GM12878 (cell line): ENCODE data around the gene STARD4. TPM values are rescaled to one million over a fixed set of nuclear protein-coding genes. Genes with fewer than 3 reads are reported as not detected.

ENCODE experiments used
- ATAC-seq: fragments of 200-7000 bp; cut with Tn5 transposase; 3 replicates; pipeline ENCODE4 v1.9.1; 2020; ENCODE audit warnings: mild to moderate bottlenecking, moderate library complexity
- BruUV-seq: library from RNA; stranded (reverse); fragments of 400-500 nt; replicated peaks from 2 replicates; lab custom pipeline; 2021; lab: Mats Ljungman, UMichigan
- CTCF ChIA-PET: fragments of 300-600 bp; sonication (Branson Sonifier 250); formaldehyde crosslinking; extraction: SDS; loops from one replicate; lab custom pipeline; 2021; ENCODE audit warnings: inconsistent platforms; lab: Yijun Ruan, JAX
- POLR2A ChIA-PET: fragments of 350-600 bp; formaldehyde crosslinking; extraction: SDS; loops from one replicate; lab custom pipeline; 2021; ENCODE audit warnings: inconsistent platforms; lab: Charles Lee
- RAD21 ChIA-PET: fragments of 300-600 bp; sonication (Branson Sonifier 250); formaldehyde crosslinking; loops from one replicate; lab custom pipeline; 2023; ENCODE audit warnings: antibody characterized with exemption; ENCODE audit not compliant: unreplicated experiment; lab: Charles Lee
- SMC1A ChIA-PET: fragments of 300-600 bp; sonication (Branson Sonifier 250); formaldehyde crosslinking; loops from one replicate; lab custom pipeline; 2023; ENCODE audit not compliant: unreplicated experiment, uncharacterized antibody; lab: Charles Lee
- DNase-seq: peaks from one replicate; pipeline ENCODE4 v3.0.0-alpha.2; 2011; ENCODE audit warnings: low read depth, low spot score
- FAIRE-seq: peaks from 3 replicates; lab custom pipeline; 2011; peaks lifted over from hg19 to GRCh38; lab: Jason Lieb, UNC
- H2AFZ ChIP-seq: 2 replicates; pipeline ENCODE4 v1.6.0; 2011; ENCODE audit warnings: low read depth, low read length, control low read depth; ENCODE audit not compliant: control insufficient read depth
- H3K27ac ChIP-seq: 2 replicates; pipeline ENCODE4 v1.5.1; 2011; ENCODE audit warnings: control low read depth; ENCODE audit not compliant: control insufficient read depth, insufficient read depth
- H3K27me3 ChIP-seq, 2 experiments: replicated peaks in 1 of 2; 2 replicates each; pipeline versions ENCODE4 v1.6.0 to v1.6.1; 2011; ENCODE audit warnings: low read length in 1 of 2; ENCODE audit not compliant: control insufficient read depth in 2 of 2, insufficient read depth in 2 of 2
- H3K36me3 ChIP-seq, 2 experiments: 2 replicates each; pipeline ENCODE4 v1.5.1; 2011; ENCODE audit warnings: low read length in 1 of 2; ENCODE audit not compliant: control insufficient read depth in 2 of 2, insufficient read depth in 2 of 2
- H3K4me1 ChIP-seq: 2 replicates; pipeline ENCODE4 v1.6.1; 2011; ENCODE audit warnings: mild to moderate bottlenecking, low read length, moderate library complexity, mixed read lengths; ENCODE audit not compliant: control insufficient read depth, insufficient read depth
- H3K4me2 ChIP-seq: 2 replicates; pipeline ENCODE4 v1.6.0; 2011; ENCODE audit warnings: control low read depth; ENCODE audit not compliant: control insufficient read depth, insufficient read depth
- H3K4me3 ChIP-seq: fragments of 200-600 bp; sonication (generic); 2 replicates; pipeline ENCODE4 v1.5.1; 2016
- H3K79me2 ChIP-seq: 2 replicates; pipeline ENCODE4 v1.6.0; 2011; ENCODE audit warnings: low read length; ENCODE audit not compliant: control insufficient read depth, insufficient read depth
- H3K9ac ChIP-seq: 2 replicates; pipeline ENCODE4 v1.8.0; 2011; ENCODE audit warnings: low read length, control low read depth, mixed read lengths; ENCODE audit not compliant: control insufficient read depth, insufficient read depth
- H3K9me3 ChIP-seq: replicated peaks from 3 replicates; pipeline ENCODE4 v1.5.1; 2011; ENCODE audit warnings: mild to moderate bottlenecking, low read length; ENCODE audit not compliant: control insufficient read depth, insufficient read depth
- H4K20me1 ChIP-seq: 2 replicates; pipeline ENCODE4 v1.6.0; 2011; ENCODE audit not compliant: control insufficient read depth, insufficient read depth
- CUX1 ChIP-seq: IDR thresholded peaks from 2 replicates; pipeline ENCODE4 v1.6.1; 2012; ENCODE audit warnings: improper control_type of control experiment, low read depth, low read length; ENCODE audit not compliant: insufficient replicate concordance
- IRF4 ChIP-seq: IDR thresholded peaks from 2 replicates; pipeline ENCODE4 v1.6.1; 2011; ENCODE audit warnings: low read depth, low read length
- NRF1 ChIP-seq: conservative IDR thresholded peaks from 2 replicates; pipeline ENCODE4 v1.6.1; 2011; ENCODE audit warnings: mild to moderate bottlenecking, low read depth, low read length, improper control_type of control experiment
- PKNOX1 ChIP-seq: fragments of 450-650 bp; IDR thresholded peaks from 2 replicates; pipeline ENCODE4 v1.6.1; 2016; ENCODE audit warnings: mild to moderate bottlenecking
- POLR2AphosphoS5 ChIP-seq: IDR thresholded peaks from 2 replicates; pipeline ENCODE4 v1.6.1; 2011; ENCODE audit warnings: mild to moderate bottlenecking, low read length, inconsistent platforms
- SIX5 ChIP-seq: IDR thresholded peaks from 2 replicates; pipeline ENCODE4 v1.6.1; 2011; ENCODE audit warnings: mild to moderate bottlenecking, low read depth, low read length, moderate library complexity; ENCODE audit not compliant: severe bottlenecking
- SP1 ChIP-seq: IDR thresholded peaks from one replicate; pipeline ENCODE4 v1.6.1; 2011; ENCODE audit warnings: low read depth, low read length
- SREBF1 ChIP-seq: IDR thresholded peaks from 2 replicates; pipeline ENCODE4 v1.6.1; 2012; ENCODE audit warnings: mild to moderate bottlenecking, low read length
- ZNF24 ChIP-seq: fragments of 450-650 bp; IDR thresholded peaks from 2 replicates; pipeline ENCODE4 v1.6.1; 2017; ENCODE audit warnings: antibody characterized with exemption, mild to moderate bottlenecking
- WGBS: methylation state at CpG from one replicate; pipeline ENCODE4 v1.1.6; 2016; ENCODE audit warnings: low lambda C conversion rate; ENCODE audit not compliant: insufficient replicate concordance, insufficient coverage; ENCODE audit errors: missing lambda C conversion rate; 5-methylcytosine and 5-hydroxymethylcytosine counted together
- in situ Hi-C: fragments of 300-500 bp; cut with MboI; formaldehyde crosslinking; loops from 9 replicates; pipeline ENCODE4 v1.14.3; 2018; ENCODE audit warnings: mixed read lengths
- intact Hi-C: fragments of 100-400 bp; cut with micrococcal nuclease; formaldehyde crosslinking; loops from one replicate; pipeline ENCODE4 v1.14.2; 2022; ENCODE audit not compliant: unreplicated experiment
- polyA plus RNA-seq, 11 experiments: library from polyadenylated mRNA; depleted of rRNA in 4 of 11; unstranded in 6 of 11; stranded (reverse) in 5 of 11; fragments of >200 nt; fragmentation: Nextera tagmentation in 4 of 11; fragmentation: Illumina TruSeq in 1 of 11; extraction: Ambion mirVana in 4 of 11; extraction: Trizol in 1 of 11; gene quantifications; 1 replicate in 1 of 11; 2 replicates in 10 of 11; pipeline versions ENCODE4 v1.2.1 to v1.2.3, GENCODE V29; 2011 to 2016; ENCODE audit warnings: inconsistent platforms in 2 of 11, missing spikeins in 2 of 11, low read depth in 1 of 11
- total RNA-seq, 4 experiments: library from RNA; depleted of rRNA in 3 of 4; stranded (reverse); fragments of >200 nt in 3 of 4; fragmentation: Illumina TruSeq in 1 of 4; extraction: Trizol in 1 of 4; gene quantifications; 2 replicates each; pipeline versions ENCODE4 v1.2.1 to v1.2.3, GENCODE V29; 2013 to 2021

STARD4 gene
- total and polyA plus RNA-seq, 10 of the 15 experiments (the other 5 are each of a cell fraction or from before 2014, with no cell fraction given): 41.9 to 190 (median 71.6) TPM

DNA sequence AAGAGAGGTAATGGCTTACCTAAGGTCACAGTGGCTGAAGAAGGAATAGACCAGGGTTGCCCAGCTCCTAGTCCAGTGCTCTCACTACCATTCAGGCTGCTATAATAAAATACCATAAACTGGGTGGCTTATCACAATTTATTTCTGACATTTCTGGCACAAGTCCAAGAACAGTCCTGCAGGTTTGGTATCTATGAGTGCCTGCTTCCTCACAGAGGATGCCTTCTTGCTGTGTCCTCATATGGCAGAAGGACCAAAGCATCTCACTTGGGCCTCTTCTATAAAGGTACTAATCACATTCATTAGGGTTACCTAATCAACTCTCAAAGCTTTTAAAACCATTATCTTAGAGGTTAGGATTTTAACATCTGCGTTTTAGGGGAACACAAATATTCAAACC lies 17.2 kb downstream of the STARD4 start:
- FAIRE-seq (no peak), ATAC-seq (peak; percentile 14), DNase-seq (no peak)
- Histone ChIP-seq H3K4me2 (no peak overlapping the region), H3K9ac (no peak overlapping the region), H4K20me1 (no peaks in the 10 kb centered on the region), H3K4me1 (peaks cover 15% of the 10 kb centered on the region; the same call in 1 of the 2 replicates), H3K4me3 (no peak overlapping the region), H3K79me2 (peaks cover 17% of the 10 kb centered on the region), H3K27ac (peak overlapping the region; percentile 62), H3K36me3 (peaks cover 5 to 25% of the 10 kb centered on the region in 2 experiments), H3K27me3 (no peaks in the 10 kb centered on the region), H3K9me3 (no peaks in the 10 kb centered on the region), H2AFZ (no peak overlapping the region)
- BruUV-seq: no TSS peak
- SMC1A ChIA-PET: interaction anchor here (1.0 to 6.9 kb wide), 6 partner anchors 11 to 266 kb away, joined by 3 to 46 read pairs (median 14); no protein-coding TSS in a partner anchor
- intact Hi-C loops: no loop called here
- CTCF ChIA-PET: interaction anchor here (1.0 to 6.2 kb wide), 5 partner anchors 11 to 651 kb away, joined by 3 to 45 read pairs (median 8); no protein-coding TSS in a partner anchor
- WGBS: 100% methylated on average over 1 of the region's 1 CpG
- TF ChIP-seq POLR2AphosphoS5 (0 out of 2 replicates have a peak, but pooled peaks have one; percentile 22), NRF1 (no peak), SP1 (no peak), IRF4 (no peak), SIX5 (no peak), PKNOX1 (no peak), ZNF24 (no peak), CUX1 (no peak), SREBF1 (no peak)
- in situ Hi-C loops: no loop called here
- RAD21 ChIA-PET: interaction anchor here (2.7 to 6.7 kb wide), 2 partner anchors 12 to 216 kb away, joined by 8 to 55 read pairs; no protein-coding TSS in a partner anchor
- POLR2A ChIA-PET: interaction anchor here (2.2 to 4.5 kb wide), 3 partner anchors 11 to 17 kb away, joined by 6 to 34 read pairs (median 9); partner anchors contain the start of gene STARD4
